ENCODE results near the gene SIPA1L3.
A peak's percentile ranks its signal among the peaks of the same experiment; 100 is the strongest.

SIPA1L3 gene

DNA sequence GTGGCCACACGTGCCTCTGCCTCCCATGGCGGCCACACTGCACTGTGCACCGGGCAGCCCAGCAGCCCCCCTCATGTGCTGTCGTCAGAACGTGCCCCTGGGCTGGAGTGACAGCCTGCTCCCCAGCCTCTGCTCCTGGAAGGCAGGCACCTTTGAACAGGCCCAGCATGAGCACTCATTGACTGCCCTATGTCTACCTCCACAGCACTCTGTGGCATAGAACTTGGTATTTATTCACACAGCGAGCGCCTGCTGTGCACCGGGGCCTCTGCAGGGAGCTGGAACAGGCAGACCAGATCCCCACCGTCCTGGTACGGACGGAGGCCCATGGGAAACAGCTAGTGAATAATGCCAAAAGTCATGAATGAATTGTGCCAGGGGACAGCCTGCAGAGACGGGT is 263.3 kb downstream of the SIPA1L3 start:
- Histone ChIP-seq H3K4me3 (ENCODE audit: low read depth, low read length) (no peak overlapping the region), H3K36me3 (peaks cover 15% of the 10 kb centered on the region), H3K27me3 (ENCODE audit: insufficient read depth, low read depth, severe bottlenecking) (no peaks in the 10 kb centered on the region), H3K27ac (no peak overlapping the region), H3K9me3 (ENCODE audit: severe bottlenecking) (no peaks in the 10 kb centered on the region)
- no peak for DNase-seq
- TF ChIP-seq, protein P1, sequence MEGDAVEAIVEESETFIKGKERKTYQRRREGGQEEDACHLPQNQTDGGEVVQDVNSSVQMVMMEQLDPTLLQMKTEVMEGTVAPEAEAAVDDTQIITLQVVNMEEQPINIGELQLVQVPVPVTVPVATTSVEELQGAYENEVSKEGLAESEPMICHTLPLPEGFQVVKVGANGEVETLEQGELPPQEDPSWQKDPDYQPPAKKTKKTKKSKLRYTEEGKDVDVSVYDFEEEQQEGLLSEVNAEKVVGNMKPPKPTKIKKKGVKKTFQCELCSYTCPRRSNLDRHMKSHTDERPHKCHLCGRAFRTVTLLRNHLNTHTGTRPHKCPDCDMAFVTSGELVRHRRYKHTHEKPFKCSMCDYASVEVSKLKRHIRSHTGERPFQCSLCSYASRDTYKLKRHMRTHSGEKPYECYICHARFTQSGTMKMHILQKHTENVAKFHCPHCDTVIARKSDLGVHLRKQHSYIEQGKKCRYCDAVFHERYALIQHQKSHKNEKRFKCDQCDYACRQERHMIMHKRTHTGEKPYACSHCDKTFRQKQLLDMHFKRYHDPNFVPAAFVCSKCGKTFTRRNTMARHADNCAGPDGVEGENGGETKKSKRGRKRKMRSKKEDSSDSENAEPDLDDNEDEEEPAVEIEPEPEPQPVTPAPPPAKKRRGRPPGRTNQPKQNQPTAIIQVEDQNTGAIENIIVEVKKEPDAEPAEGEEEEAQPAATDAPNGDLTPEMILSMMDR (IDR thresholded peaks at IDR 0.05; ENCODE audit: low read depth, low read length): no peak

DNA sequence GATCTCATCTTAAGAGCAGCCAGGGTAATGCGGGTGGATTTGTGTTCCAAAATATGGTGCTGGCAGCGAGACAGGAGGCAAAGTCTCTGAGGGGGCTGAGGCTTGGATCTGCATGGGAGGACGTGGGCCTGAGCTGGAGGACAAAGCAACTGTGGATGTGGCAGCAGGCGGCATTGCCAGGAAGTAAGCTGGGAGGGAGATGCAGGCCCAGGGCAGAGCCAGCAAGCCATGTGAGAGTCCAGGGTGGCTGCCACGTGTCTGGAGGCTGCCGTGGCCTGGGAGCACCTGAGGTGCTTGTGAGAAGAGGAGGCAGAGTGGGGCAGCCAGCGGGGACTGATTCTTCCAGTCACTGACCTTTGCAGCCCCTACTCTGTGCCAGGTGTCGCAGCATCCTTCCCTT is 265.0 kb downstream of the SIPA1L3 start:
- TF ChIP-seq, protein P1 (IDR thresholded peaks at IDR 0.05; ENCODE audit: low read depth, low read length): no peak
- Histone ChIP-seq H3K27ac (no peak overlapping the region), H3K9me3 (ENCODE audit: severe bottlenecking) (no peaks in the 10 kb centered on the region), H3K4me3 (ENCODE audit: low read depth, low read length) (no peak overlapping the region), H3K27me3 (ENCODE audit: insufficient read depth, low read depth, severe bottlenecking) (no peaks in the 10 kb centered on the region), H3K36me3 (peaks cover 15% of the 10 kb centered on the region)
- DNase-seq: no peak

DNA sequence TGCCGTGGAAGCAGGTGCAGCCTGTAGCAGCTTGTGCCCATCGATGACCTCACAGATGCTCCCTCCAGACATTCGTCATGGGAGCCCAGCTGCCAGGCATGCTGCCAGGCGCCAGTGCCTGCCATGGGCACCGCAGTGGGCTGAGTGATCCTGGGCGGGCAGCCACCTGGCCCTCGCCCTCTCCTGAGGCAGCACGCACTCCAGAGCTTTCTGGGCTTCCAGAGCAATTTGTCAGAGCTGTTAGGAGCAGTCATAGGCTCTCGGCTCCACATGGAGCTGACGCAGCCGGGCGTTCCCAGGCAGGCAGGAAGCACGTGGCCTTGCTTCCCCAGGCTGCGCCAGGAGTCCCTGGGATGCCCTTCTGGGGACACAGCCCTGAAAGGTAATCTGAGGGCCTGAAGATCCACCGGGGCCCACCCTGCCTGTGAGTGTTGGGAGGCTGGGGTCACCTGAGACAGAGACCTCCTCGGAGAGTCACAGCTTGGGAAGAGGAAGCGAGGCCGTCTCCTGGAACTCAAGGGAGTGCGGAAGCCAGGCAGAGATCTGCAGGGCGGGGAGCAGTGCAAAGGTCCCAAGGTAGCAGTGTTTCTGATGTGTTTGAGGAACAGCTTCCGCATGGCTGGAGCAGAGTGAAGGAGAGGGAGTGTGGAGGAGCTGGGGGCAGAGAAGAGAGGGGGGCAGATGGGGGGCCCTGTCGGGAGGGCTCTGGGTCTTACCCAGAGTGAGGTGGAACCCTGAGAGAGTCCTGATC is 266.5 kb downstream of the SIPA1L3 start:
- no peaks in the 10 kb centered on the region for H3K9me3 ChIP-seq (ENCODE audit: severe bottlenecking)
- H3K4me3 ChIP-seq (ENCODE audit: low read depth, low read length): no peak overlapping the region
- DNase-seq: no peak
- no peak overlapping the region for H3K27ac ChIP-seq
- TF ChIP-seq, protein P1 (IDR thresholded peaks at IDR 0.05; ENCODE audit: low read depth, low read length): no peak
- peaks cover 7% of the 10 kb centered on the region for H3K36me3 ChIP-seq
- H3K27me3 ChIP-seq (ENCODE audit: insufficient read depth, low read depth, severe bottlenecking): no peaks in the 10 kb centered on the region

DNA sequence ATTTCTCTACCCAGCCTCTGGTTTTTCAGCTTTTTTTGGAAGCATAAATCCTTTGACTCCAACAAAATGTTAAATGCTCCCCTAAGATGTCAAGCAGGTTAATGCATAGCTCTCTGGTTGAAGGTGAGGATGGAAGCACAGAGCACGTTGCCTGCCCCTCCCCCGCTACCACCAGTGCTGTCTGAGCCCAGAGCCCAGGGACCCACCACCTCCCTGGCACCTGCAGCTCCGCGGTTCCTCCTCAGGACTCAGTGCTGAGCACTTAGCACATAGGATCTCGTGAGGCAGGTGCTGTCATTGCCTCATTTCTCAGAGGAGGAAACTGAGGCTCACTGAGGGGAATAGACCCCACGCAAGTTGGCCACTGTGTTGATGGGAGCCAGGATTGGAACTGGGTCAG is 268.4 kb downstream of the SIPA1L3 start:
- H3K4me3 ChIP-seq (ENCODE audit: low read depth, low read length): no peak overlapping the region
- peaks cover 3% of the 10 kb centered on the region; the same call in 1 of the 2 replicates for H3K36me3 ChIP-seq
- peaks cover 6% of the 10 kb centered on the region for H3K9me3 ChIP-seq (ENCODE audit: severe bottlenecking)
- TF ChIP-seq, protein P1 (IDR thresholded peaks at IDR 0.05; ENCODE audit: low read depth, low read length): no peak
- DNase-seq: no peak
- H3K27ac ChIP-seq: peak overlapping the region; percentile 31
- H3K27me3 ChIP-seq (ENCODE audit: insufficient read depth, low read depth, severe bottlenecking): no peaks in the 10 kb centered on the region

DNA sequence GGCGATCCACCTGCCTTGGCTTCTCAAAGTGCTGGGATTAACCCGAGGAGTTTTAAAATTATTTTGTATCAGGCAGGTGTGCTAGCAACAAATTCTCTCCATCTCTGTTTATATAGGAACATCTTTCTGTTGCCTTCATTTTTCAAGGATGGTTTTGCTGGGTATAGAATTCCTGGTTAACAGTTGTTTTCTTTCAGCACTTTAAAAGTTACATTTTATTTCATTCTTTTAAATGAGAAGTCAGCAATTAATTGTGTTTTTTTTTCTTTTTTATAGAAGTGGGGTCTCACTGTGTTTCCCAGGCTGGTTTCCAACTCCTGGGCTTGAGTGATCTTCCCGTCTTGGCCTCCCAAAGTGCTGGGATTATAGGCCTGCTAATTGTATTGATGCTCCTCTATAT is 273.1 kb downstream of the SIPA1L3 start:
- no peak for DNase-seq
- H3K27ac ChIP-seq: no peak overlapping the region
- TF ChIP-seq, protein P1 (IDR thresholded peaks at IDR 0.05; ENCODE audit: low read depth, low read length): no peak
- H3K36me3 ChIP-seq: peaks cover 8% of the 10 kb centered on the region
- H3K27me3 ChIP-seq (ENCODE audit: insufficient read depth, low read depth, severe bottlenecking): no peaks in the 10 kb centered on the region
- no peak overlapping the region for H3K4me3 ChIP-seq (ENCODE audit: low read depth, low read length)
- peaks cover 6% of the 10 kb centered on the region for H3K9me3 ChIP-seq (ENCODE audit: severe bottlenecking)
